Cardiac fibroblast (primary cell): ENCODE data around the gene DMRT3.

Experiments used
- DNase-seq, 2 donors: peaks; one replicate each; pipeline versions ENCODE4 v3.0.0 to v3.0.0-alpha.2; 2010; ENCODE audit warnings: low read depth in 2 of 2
- H3K4me3 ChIP-seq, 2 donors: replicated peaks in 1 of 2; 1 replicate in 1 of 2; 2 replicates in 1 of 2; pipeline ENCODE4 v1.5.1; 2011; ENCODE audit warnings: low read depth in 2 of 2, low read length in 2 of 2, mild to moderate bottlenecking in 2 of 2, moderate library complexity in 1 of 2
- TF ChIP-seq, protein P1 (sequence below): IDR thresholded peaks from one replicate; pipeline ENCODE4 v1.5.1; 2011; ENCODE audit warnings: low read depth, mild to moderate bottlenecking, low read length, inconsistent platforms

DMRT3 gene

DNA sequence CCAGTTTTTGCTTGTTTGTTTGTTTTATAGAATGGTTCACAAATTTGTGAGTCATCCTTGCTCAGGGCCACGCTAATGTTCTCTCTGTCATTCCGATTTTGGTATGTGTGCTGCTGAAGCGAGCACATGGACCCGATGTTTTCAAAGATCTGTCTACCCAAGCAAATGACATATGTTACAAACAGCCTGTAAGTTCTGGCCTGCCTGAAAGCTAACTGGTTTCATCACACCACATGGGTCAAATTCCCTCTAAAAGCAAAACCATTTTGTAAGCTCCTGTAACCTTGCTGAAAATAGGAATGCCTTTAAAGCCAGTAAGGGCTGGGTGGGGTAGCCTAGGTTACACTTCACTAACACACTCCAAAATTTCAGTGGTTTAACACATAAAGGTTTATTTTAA is 25.4 kb downstream of the DMRT3 start:
- TF ChIP-seq, protein P1, sequence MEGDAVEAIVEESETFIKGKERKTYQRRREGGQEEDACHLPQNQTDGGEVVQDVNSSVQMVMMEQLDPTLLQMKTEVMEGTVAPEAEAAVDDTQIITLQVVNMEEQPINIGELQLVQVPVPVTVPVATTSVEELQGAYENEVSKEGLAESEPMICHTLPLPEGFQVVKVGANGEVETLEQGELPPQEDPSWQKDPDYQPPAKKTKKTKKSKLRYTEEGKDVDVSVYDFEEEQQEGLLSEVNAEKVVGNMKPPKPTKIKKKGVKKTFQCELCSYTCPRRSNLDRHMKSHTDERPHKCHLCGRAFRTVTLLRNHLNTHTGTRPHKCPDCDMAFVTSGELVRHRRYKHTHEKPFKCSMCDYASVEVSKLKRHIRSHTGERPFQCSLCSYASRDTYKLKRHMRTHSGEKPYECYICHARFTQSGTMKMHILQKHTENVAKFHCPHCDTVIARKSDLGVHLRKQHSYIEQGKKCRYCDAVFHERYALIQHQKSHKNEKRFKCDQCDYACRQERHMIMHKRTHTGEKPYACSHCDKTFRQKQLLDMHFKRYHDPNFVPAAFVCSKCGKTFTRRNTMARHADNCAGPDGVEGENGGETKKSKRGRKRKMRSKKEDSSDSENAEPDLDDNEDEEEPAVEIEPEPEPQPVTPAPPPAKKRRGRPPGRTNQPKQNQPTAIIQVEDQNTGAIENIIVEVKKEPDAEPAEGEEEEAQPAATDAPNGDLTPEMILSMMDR = no peak
- H3K4me3 ChIP-seq = no peak overlapping the region
- DNase-seq = no peak

DNA sequence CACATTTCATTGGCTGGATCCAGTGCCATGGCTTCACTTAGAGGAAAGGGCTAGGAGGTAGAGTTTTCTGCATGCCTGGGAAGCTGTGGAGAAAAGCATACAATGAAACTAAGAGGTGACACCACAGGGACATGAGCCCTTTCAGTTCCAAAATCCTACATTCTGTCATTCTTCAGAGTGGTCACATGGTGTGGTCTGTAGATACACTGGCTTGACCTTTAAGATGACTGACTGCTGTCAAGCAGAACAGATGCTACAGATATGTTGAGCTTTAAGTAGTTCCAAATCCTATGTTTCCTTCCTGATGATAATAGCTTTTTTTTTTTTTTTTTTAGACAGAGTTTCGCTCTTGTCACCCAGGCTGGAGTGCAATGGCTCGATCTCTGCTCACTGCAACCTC is 26.2 kb downstream of the DMRT3 start:
- no peak overlapping the region for H3K4me3 ChIP-seq
- no peak for DNase-seq
- TF ChIP-seq, protein P1 = no peak

DNA sequence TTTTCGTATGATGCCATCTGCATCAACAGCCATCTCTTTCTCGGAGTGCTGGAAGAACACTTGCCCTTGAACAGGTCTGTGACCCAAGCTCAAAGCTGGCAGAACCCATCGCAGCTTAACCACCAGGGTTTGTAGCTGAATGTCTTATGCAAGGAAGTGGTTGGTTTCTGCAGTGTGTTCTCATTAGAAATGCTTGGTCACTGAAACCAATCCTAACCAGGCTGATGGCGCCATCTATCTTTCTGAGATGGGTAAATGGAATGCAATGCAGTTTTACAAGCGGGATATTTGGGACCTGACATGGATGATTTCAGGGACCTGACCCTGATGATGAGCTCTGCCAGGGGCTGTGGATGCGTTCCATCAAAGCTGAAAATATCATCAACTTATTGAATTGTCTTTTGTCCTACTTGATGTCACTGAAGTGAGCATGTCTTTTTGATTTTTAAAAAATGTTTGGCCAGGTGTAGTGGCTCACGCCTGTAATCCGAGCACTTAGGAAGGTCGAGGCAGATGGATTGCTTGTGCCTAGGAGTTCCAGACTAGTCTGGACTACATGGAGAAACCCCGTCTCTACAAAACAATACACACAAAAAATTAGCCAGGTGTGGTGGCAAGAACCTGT is 28.7 kb downstream of the DMRT3 start:
- peak; percentile 54 to 62 for DNase-seq
- TF ChIP-seq, protein P1 = peak; percentile 49
- H3K4me3 ChIP-seq = no peak overlapping the region

DNA sequence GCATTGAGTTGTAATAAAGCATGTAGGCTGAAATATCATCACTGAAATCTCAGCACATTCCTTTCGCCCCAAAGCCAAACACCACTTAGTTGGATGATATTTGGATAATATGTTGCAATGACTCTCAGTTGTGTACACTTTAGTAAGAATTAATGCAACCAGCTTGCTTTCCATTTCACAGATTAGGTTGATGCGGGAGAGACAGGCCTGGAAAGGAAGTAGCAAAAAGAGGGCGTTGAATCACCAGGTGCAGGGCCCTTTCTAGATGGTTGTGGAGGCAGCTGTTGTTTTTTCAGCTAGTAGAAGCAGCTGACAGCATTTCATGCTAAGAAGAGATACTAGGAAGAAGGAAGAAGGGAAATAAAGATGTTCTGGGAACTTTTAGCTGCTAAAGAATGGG is 30.9 kb downstream of the DMRT3 start:
- TF ChIP-seq, protein P1 = no peak
- H3K4me3 ChIP-seq = no peak overlapping the region
- no peak for DNase-seq

DNA sequence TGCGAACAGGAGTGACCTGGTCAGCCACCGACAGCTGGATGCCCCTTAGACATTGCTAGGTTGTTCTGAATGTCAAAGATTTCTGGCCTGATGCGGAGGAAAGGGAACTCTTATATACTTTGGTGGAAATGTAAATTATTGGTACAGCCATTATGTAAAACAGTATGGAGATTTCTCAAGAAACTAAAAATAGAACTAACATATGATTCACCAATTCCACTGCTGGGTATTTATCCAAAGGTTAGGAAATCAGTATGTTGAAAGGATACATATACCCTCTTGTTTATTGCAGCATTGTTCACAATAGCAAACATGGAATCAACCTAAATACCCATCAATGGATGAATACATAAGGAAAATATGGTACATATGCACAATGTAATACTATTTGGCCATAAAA is 31.8 kb downstream of the DMRT3 start:
- no peak overlapping the region for H3K4me3 ChIP-seq
- TF ChIP-seq, protein P1 = no peak
- peak in 1 of 2 donors; percentile 36 for DNase-seq

DNA sequence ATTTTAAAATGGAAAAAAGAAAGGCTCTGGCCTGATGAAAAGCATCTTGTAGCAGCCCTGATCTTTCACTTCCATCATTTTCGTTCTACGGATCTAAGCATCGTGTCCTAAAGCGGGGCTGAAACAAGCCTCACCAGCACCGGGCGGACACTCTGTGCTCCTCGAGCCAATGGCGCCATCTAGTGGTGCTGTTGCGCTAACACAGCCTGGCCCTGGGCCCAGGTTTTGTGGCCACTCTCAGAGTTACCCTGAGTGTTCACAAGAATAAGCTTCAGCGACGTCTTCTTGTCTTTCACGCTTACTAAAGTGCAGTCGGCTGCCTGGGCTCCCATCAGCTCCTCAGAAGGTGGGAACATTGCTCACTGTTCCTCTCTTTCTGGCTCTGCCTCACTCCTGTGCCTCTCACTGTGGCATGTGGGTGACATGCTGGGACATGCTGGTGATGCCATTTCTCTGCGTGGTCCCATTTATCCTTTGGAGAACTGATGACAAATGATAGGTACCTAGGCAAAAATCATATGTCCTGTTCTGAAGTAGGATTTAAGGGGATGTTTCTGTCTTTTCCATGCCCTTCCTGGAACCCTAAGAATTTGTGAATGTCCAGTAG is 32.7 kb downstream of the DMRT3 start:
- peak; percentile 78 to 79 for DNase-seq
- no peak overlapping the region for H3K4me3 ChIP-seq
- TF ChIP-seq, protein P1 = peak; percentile 95
